ENCODE data around the gene PSTPIP1. TPM values are rescaled to one million over a fixed set of nuclear protein-coding genes. Genes with fewer than 3 reads are reported as not detected.

Gene PSTPIP1
- total and polyA plus RNA-seq, 2 of the 4 experiments (the other 2 are of a cell fraction): 0.36 to 1.1 TPM

DNA sequence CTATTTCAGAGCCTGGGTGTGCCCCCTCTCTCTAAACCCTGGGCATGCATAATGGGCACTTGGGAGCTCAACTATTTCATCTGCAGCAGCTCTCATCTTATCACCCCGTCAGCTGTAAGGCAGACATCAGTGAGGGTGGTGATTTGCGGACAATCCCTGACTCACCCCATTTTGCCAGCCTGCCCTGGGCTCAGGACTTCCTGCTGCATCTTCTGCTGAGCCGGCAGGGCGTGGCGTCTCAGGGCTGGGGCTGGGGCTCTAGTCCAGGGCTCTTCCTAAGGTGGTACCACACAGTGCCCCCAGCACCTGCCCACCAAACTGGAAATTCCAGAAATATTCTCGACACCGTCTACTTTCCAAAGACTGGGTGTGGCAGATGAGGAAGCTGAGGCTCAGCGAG is 925 bp upstream of the PSTPIP1 start:
- Histone ChIP-seq H2BK120ac (ENCODE audit: low read depth, low read length) (no peak overlapping the region), H3K9ac (ENCODE audit: low read depth, low read length) (no peak overlapping the region), H3K79me1 (ENCODE audit: low read depth in 1 of 2, low read length in 2 of 2) (no peaks in the 10 kb centered on the region), H2BK5ac (ENCODE audit: low read depth, low read length, poor library complexity, severe bottlenecking) (no peak overlapping the region), H3K4ac (ENCODE audit: low read depth, low read length) (no peak overlapping the region), H4K91ac (ENCODE audit: insufficient read depth, low read depth, low read length) (no peak overlapping the region), H3K4me2 (ENCODE audit: low read depth, low read length) (no peak overlapping the region), H3K23ac (ENCODE audit: low read depth, low read length) (no peak overlapping the region), H3K27me3 (ENCODE audit: control insufficient read depth, insufficient read depth, low read length) (peaks cover 20% of the 10 kb centered on the region), H3K27ac (ENCODE audit: insufficient read depth, low read length) (no peak overlapping the region), H2AK9ac (replicated peaks; ENCODE audit: low read depth, low read length, poor library complexity) (no peak overlapping the region), H3K56ac (ENCODE audit: extremely low read depth, insufficient read depth, low read length) (no peak overlapping the region), H3K4me3 (ENCODE audit: insufficient read depth, low read depth, low read length) (no peak overlapping the region), H2AK5ac (ENCODE audit: low read depth, low read length) (no peak overlapping the region), H2BK20ac (ENCODE audit: low read depth, low read length) (no peak overlapping the region), H4K8ac (ENCODE audit: low read depth in 2 of 2, low read length in 2 of 2) (no peak overlapping the region), H2BK15ac (ENCODE audit: low read depth, low read length) (no peak overlapping the region), H4K20me1 (ENCODE audit: insufficient read depth, low read length) (no peaks in the 10 kb centered on the region), H2AFZ (replicated peaks; ENCODE audit: low read length, poor library complexity) (no peak overlapping the region), H3K9me3 (ENCODE audit: control insufficient read depth, insufficient read depth, low read length) (no peaks in the 10 kb centered on the region), H3K14ac (replicated peaks; ENCODE audit: low read depth, low read length) (no peak overlapping the region), H3K4me1 (ENCODE audit: control insufficient read depth, insufficient read depth, low read length) (peaks cover 8% of the 10 kb centered on the region), H3K18ac (ENCODE audit: low read depth, low read length) (no peak overlapping the region), H4K5ac (ENCODE audit: low read depth, low read length) (no peak overlapping the region), H3K9me1 (ENCODE audit: insufficient read depth, low read length) (0 out of 2 replicates have a peak, but pooled peaks cover 6% of the 10 kb centered on the region), H3K36me3 (ENCODE audit: control insufficient read depth, insufficient read depth, low read length) (no peaks in the 10 kb centered on the region)
- no CpG with 5 or more reads among the region's 8 CpGs for WGBS, 2 experiments (ENCODE audit: extremely low coverage in 2 of 2, insufficient read length in 1 of 2)
- no peak for ATAC-seq (ENCODE audit: low read depth)
- ChIA-PET CTCF (no interaction called here), POLR2A (ENCODE audit: unreplicated experiment) (no interaction called here)
- intact Hi-C loops (cut with micrococcal nuclease) (no loop called here), dilution Hi-C loops (cut with HindIII; ENCODE audit: low sequenced_read_pairs, unreplicated experiment) (no loop called here), in situ Hi-C loops (cut with MboI; ENCODE audit: low sequenced_read_pairs) (no loop called here)
- no peak for TF ChIP-seq NFE2L2 (IDR thresholded peaks at IDR 0.05; ENCODE audit: low read depth, low read length)
- no peak for TF ChIP-seq RFX5 (IDR thresholded peaks at IDR 0.05; ENCODE audit: low read depth, low read length)
- no peak for TF ChIP-seq CHD1 (IDR thresholded peaks at IDR 0.05; ENCODE audit: low read depth, low read length)
- TF ChIP-seq RAD21 (IDR thresholded peaks at IDR 0.05; ENCODE audit: low read length): no peak
- TF ChIP-seq MAZ (IDR thresholded peaks at IDR 0.05; ENCODE audit: borderline replicate concordance, low read depth, low read length): no peak
- no peak for TF ChIP-seq FOS (IDR thresholded peaks at IDR 0.05; ENCODE audit: low read depth, low read length)
- no peak for TF ChIP-seq SMC3 (IDR thresholded peaks at IDR 0.05; ENCODE audit: low read depth, low read length)
- TF ChIP-seq CEBPB (IDR thresholded peaks at IDR 0.05; ENCODE audit: low read depth, low read length): no peak
- TF ChIP-seq MXI1 (IDR thresholded peaks at IDR 0.05; ENCODE audit: borderline replicate concordance, low read depth, low read length): no peak
- TF ChIP-seq, protein P1, sequence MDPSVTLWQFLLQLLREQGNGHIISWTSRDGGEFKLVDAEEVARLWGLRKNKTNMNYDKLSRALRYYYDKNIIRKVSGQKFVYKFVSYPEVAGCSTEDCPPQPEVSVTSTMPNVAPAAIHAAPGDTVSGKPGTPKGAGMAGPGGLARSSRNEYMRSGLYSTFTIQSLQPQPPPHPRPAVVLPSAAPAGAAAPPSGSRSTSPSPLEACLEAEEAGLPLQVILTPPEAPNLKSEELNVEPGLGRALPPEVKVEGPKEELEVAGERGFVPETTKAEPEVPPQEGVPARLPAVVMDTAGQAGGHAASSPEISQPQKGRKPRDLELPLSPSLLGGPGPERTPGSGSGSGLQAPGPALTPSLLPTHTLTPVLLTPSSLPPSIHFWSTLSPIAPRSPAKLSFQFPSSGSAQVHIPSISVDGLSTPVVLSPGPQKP (IDR thresholded peaks at IDR 0.05; ENCODE audit: borderline replicate concordance, low read depth, low read length): no peak
- TF ChIP-seq, protein P2, sequence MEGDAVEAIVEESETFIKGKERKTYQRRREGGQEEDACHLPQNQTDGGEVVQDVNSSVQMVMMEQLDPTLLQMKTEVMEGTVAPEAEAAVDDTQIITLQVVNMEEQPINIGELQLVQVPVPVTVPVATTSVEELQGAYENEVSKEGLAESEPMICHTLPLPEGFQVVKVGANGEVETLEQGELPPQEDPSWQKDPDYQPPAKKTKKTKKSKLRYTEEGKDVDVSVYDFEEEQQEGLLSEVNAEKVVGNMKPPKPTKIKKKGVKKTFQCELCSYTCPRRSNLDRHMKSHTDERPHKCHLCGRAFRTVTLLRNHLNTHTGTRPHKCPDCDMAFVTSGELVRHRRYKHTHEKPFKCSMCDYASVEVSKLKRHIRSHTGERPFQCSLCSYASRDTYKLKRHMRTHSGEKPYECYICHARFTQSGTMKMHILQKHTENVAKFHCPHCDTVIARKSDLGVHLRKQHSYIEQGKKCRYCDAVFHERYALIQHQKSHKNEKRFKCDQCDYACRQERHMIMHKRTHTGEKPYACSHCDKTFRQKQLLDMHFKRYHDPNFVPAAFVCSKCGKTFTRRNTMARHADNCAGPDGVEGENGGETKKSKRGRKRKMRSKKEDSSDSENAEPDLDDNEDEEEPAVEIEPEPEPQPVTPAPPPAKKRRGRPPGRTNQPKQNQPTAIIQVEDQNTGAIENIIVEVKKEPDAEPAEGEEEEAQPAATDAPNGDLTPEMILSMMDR (conservative IDR thresholded peaks at IDR 0.05; ENCODE audit: low read depth, low read length): no peak
- no peak for TF ChIP-seq BHLHE40 (IDR thresholded peaks at IDR 0.05; ENCODE audit: low read depth, low read length)
- TF ChIP-seq MAFK (IDR thresholded peaks at IDR 0.05; ENCODE audit: low read depth, low read length): no peak
- TF ChIP-seq, protein P3, sequence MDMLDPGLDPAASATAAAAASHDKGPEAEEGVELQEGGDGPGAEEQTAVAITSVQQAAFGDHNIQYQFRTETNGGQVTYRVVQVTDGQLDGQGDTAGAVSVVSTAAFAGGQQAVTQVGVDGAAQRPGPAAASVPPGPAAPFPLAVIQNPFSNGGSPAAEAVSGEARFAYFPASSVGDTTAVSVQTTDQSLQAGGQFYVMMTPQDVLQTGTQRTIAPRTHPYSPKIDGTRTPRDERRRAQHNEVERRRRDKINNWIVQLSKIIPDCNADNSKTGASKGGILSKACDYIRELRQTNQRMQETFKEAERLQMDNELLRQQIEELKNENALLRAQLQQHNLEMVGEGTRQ (IDR thresholded peaks at IDR 0.05; ENCODE audit: low read depth, low read length): no peak
- no peak for TF ChIP-seq POLR2A (IDR thresholded peaks at IDR 0.05; ENCODE audit: low read depth, low read length)
- TF ChIP-seq RCOR1 (IDR thresholded peaks at IDR 0.05; ENCODE audit: insufficient replicate concordance, low read length): no peak
- DNase-seq: no peak
- no TSS peak for BruUV-seq (replicated peaks)
